SK-N-SH treated with all-trans-retinoic acid at 6 μM for 48 hours (cell line): ENCODE measurements around the gene OCSTAMP.

ENCODE experiments used
- BACH2 ChIP-seq: fragments of 250-450 bp; sonication (Bioruptor Pico); IDR thresholded peaks from 2 replicates; pipeline ENCODE4 v1.9.0; 2021; ENCODE audit warnings: mild to moderate bottlenecking, borderline replicate concordance
- CSDC2 ChIP-seq: fragments of 250-450 bp; sonication (Bioruptor Pico); IDR thresholded peaks from 2 replicates; pipeline ENCODE4 v1.5.0; 2020; ENCODE audit warnings: mild to moderate bottlenecking, moderate library complexity
- ESRRG ChIP-seq: fragments of 250-450 bp; sonication (Bioruptor Pico); IDR thresholded peaks from 2 replicates; pipeline ENCODE4 v1.6.1; 2021; ENCODE audit warnings: mild to moderate bottlenecking
- GLIS3 ChIP-seq: fragments of 250-450 bp; sonication (Bioruptor Pico); IDR thresholded peaks from 2 replicates; pipeline ENCODE4 v1.5.0; 2020; ENCODE audit warnings: mild to moderate bottlenecking, moderate library complexity
- ZFP30 ChIP-seq: fragments of 450-650 bp; formaldehyde crosslinking; IDR thresholded peaks from 2 replicates; pipeline ENCODE4 v1.5.0; 2022; ENCODE audit warnings: mild to moderate bottlenecking, moderate library complexity
- ZNF565 ChIP-seq: fragments of 450-650 bp; formaldehyde crosslinking; conservative IDR thresholded peaks from 2 replicates; pipeline ENCODE4 v1.5.0; 2020; ENCODE audit warnings: low read depth, mild to moderate bottlenecking, moderate library complexity
- ZNF70 ChIP-seq: fragments of 450-650 bp; formaldehyde crosslinking; IDR thresholded peaks from 2 replicates; pipeline ENCODE4 v1.5.0; 2020; ENCODE audit warnings: mild to moderate bottlenecking, moderate library complexity
- TF ChIP-seq, protein P1 (sequence below): fragments of 250-450 bp; sonication (Bioruptor Pico); IDR thresholded peaks from 2 replicates; pipeline ENCODE4 v1.8.0; 2020; ENCODE audit warnings: mild to moderate bottlenecking, moderate library complexity, borderline replicate concordance
- TF ChIP-seq, protein P2 (sequence below): fragments of 250-450 bp; sonication (Bioruptor Pico); IDR thresholded peaks from 2 replicates; pipeline ENCODE4 v1.5.1; 2020; ENCODE audit warnings: low read depth, mild to moderate bottlenecking, moderate library complexity

DNA sequence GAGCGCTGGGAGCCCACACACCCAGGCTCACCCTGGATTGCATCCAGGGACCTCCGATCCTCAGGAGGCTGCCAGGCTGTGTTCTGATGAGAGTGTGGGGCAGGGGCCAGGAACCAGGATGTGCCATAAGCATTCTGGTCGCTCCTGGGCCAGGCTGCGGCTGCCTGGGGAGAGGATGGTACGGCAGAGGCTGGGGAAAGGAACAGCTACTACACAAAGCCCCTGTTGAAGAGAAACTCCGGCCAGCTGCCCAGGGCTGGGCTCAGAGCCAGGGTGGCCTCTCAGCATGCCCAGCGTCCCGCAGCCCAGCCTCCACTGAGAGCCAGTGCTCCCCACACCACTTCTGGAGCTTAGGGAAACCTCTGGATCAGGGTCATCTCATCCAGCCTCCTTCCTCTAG lies 21.7 kb upstream of the OCSTAMP start:
- TF ChIP-seq BACH2 (CRISPR knock-in tag) (no peak), GLIS3 (no peak), ZNF565 (CRISPR knock-in tag) (no peak), ZFP30 (no peak), CSDC2 (CRISPR knock-in tag) (no peak), ZNF70 (CRISPR knock-in tag) (no peak), ESRRG (no peak)
- TF ChIP-seq, protein P1, sequence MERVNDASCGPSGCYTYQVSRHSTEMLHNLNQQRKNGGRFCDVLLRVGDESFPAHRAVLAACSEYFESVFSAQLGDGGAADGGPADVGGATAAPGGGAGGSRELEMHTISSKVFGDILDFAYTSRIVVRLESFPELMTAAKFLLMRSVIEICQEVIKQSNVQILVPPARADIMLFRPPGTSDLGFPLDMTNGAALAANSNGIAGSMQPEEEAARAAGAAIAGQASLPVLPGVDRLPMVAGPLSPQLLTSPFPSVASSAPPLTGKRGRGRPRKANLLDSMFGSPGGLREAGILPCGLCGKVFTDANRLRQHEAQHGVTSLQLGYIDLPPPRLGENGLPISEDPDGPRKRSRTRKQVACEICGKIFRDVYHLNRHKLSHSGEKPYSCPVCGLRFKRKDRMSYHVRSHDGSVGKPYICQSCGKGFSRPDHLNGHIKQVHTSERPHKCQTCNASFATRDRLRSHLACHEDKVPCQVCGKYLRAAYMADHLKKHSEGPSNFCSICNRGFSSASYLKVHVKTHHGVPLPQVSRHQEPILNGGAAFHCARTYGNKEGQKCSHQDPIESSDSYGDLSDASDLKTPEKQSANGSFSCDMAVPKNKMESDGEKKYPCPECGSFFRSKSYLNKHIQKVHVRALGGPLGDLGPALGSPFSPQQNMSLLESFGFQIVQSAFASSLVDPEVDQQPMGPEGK (CRISPR knock-in tag) = no peak
- TF ChIP-seq, protein P2, sequence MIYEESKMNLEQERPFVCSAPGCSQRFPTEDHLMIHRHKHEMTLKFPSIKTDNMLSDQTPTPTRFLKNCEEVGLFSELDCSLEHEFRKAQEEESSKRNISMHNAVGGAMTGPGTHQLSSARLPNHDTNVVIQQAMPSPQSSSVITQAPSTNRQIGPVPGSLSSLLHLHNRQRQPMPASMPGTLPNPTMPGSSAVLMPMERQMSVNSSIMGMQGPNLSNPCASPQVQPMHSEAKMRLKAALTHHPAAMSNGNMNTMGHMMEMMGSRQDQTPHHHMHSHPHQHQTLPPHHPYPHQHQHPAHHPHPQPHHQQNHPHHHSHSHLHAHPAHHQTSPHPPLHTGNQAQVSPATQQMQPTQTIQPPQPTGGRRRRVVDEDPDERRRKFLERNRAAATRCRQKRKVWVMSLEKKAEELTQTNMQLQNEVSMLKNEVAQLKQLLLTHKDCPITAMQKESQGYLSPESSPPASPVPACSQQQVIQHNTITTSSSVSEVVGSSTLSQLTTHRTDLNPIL (CRISPR knock-in tag) = no peak
